ENCODE data around the gene POLK.
A peak's percentile ranks its signal among the peaks of the same experiment; 100 is the strongest.

Gene POLK

GRCh38 chr5:75511435-75512382, at the start of gene POLK, which contains the start of gene CERT1:
Gene POLK, plus strand, starts transcription at chr5:75511891.
Gene CERT1, minus strand, starts transcription at chr5:75511629. Its CDS starts 422 bp downstream, at chr5:75511207.
- TF ChIP-seq CTCF (IDR thresholded peaks at IDR 0.05; ENCODE audit: insufficient read depth, low read depth, low read length, missing control alignments): no peak
- H3K4me3 ChIP-seq (ENCODE audit: low read depth, low read length): peak within 1 kb of the TSS; percentile 95
- DNase-seq (ENCODE audit: low read depth): peak; percentile 99

DNA sequence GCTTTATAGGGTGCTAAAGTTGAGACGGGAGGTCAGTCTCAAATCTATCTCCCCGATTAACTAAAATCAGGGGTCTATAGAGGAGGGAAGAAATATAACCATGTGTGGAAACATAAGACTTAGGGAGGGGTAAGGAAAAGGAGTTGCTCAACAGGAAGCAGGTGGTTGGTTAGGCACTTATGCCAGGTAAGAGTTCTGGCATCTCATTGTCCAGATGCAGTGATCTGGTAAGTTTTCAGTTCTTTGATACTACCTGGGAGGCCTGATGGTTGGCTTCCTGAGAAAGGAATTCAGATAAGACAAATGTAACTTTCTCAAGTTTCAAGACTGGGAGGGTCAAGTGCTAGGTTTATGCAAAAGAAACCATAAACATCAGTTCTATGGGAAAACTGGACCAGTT, 48.0 kb upstream of the POLK start:
- TF ChIP-seq CTCF (IDR thresholded peaks at IDR 0.05; ENCODE audit: insufficient read depth, low read depth, low read length, missing control alignments): no peak
- H3K4me3 ChIP-seq (ENCODE audit: low read depth, low read length): no peak overlapping the region
- DNase-seq (ENCODE audit: low read depth): no peak

GRCh38 chr5:75465480-75465879, 46.2 kb upstream of the POLK start:
- H3K4me3 ChIP-seq (ENCODE audit: low read depth, low read length): no peak overlapping the region
- no peak for TF ChIP-seq CTCF (IDR thresholded peaks at IDR 0.05; ENCODE audit: insufficient read depth, low read depth, low read length, missing control alignments)
- DNase-seq (ENCODE audit: low read depth): no peak

DNA sequence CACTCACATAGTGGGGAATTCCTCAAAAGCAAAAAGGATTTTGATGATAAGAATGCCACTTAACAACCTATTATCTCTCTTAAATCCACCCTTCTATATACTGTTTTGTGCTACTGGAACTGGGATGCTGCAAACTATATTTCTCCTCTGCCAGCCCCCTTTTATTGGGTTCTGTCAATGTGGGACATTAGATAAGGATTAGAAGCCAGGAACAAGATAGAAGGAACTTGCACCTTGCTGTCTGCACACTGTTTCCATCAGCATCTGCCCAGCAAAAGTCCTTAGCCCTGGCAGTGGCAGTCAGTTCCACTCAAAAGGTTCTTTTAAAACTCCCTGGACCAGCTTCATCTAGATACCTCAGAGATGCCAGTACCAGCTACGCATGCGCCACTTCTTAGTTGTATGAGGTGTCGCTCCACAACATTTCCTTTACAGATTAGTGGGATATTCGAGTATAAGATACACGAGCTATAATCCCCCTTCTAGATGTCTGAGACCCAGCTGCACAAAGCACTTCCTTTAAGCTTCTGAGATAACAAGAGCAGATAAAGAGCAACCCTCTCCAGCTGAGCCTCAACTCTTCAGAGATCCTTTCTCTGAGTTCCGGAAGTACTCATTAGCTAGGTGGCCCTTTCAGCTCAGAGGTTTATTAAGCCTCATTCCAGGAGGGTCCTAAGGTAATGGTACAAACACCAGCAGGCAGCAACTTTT, 45.5 kb upstream of the POLK start:
- TF ChIP-seq CTCF (IDR thresholded peaks at IDR 0.05; ENCODE audit: insufficient read depth, low read depth, low read length, missing control alignments): no peak

DNA sequence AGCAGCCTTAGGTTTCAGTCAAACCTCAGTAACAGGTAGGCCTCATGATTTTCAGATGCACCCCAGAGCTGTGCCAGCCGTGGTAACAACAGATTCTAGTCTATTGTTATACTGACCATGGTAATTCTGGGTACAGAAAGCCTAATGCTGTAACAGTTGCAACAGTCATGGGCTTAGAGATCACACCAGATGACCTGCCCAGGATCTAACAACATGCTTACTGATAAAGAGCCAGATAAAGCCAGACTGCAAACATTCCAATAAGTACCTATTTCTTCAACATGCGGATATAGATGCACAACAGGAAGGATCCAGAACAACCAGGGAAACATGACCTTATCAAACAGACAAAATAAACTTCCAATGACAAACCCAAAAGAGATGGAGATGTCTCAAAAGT, 43.1 kb upstream of the POLK start:
- TF ChIP-seq CTCF (IDR thresholded peaks at IDR 0.05; ENCODE audit: insufficient read depth, low read depth, low read length, missing control alignments): no peak
- no peak for DNase-seq (ENCODE audit: low read depth)
- H3K4me3 ChIP-seq (ENCODE audit: low read depth, low read length): no peak overlapping the region

More for the DNA sequence above, 45.5 kb upstream of the POLK start:
- DNase-seq (ENCODE audit: low read depth): no peak
- no peak overlapping the region for H3K4me3 ChIP-seq (ENCODE audit: low read depth, low read length)

GRCh38 chr5:75469017-75469416, 42.7 kb upstream of the POLK start:
- DNase-seq (ENCODE audit: low read depth): no peak
- no peak overlapping the region for H3K4me3 ChIP-seq (ENCODE audit: low read depth, low read length)
- no peak for TF ChIP-seq CTCF (IDR thresholded peaks at IDR 0.05; ENCODE audit: insufficient read depth, low read depth, low read length, missing control alignments)

Measured in GM12865 (cell line).